Skeletal muscle tissue (tissue), 4 donors: Measurements from ENCODE around the gene ESRRA. TPM values are rescaled to one million over a fixed set of nuclear protein-coding genes. Genes with fewer than 3 reads are reported as not detected.

Source experiments
- H3K27ac ChIP-seq: one replicate; pipeline ENCODE4 v1.7.0; 2013; ENCODE audit warnings: mild to moderate bottlenecking, low read depth, low read length, inconsistent platforms
- H3K27me3 ChIP-seq, 3 donors: one replicate each; pipeline ENCODE4 v1.7.0; 2013; ENCODE audit warnings: low read length in 3 of 3; ENCODE audit not compliant: control insufficient read depth in 3 of 3, insufficient read depth in 3 of 3
- H3K36me3 ChIP-seq, 3 donors: one replicate each; pipeline ENCODE4 v1.7.0; 2013; ENCODE audit warnings: low read length in 3 of 3; ENCODE audit not compliant: control insufficient read depth in 3 of 3, insufficient read depth in 3 of 3
- H3K4me1 ChIP-seq, 3 donors: one replicate each; pipeline ENCODE4 v1.7.0; 2013; ENCODE audit warnings: low read length in 3 of 3, mild to moderate bottlenecking in 3 of 3; ENCODE audit not compliant: control insufficient read depth in 3 of 3, insufficient read depth in 3 of 3
- H3K4me3 ChIP-seq, 3 donors: one replicate each; pipeline ENCODE4 v1.7.0; 2013; ENCODE audit warnings: low read length in 3 of 3
- H3K9ac ChIP-seq, 3 donors: one replicate each; pipeline ENCODE4 v1.7.0; 2013; ENCODE audit warnings: low read length in 3 of 3, mild to moderate bottlenecking in 3 of 3, moderate library complexity in 2 of 3, low read depth in 1 of 3
- H3K9me3 ChIP-seq, 3 donors: one replicate each; pipeline ENCODE4 v1.7.0; 2013; ENCODE audit warnings: low read length in 3 of 3; ENCODE audit not compliant: control insufficient read depth in 3 of 3
- total RNA-seq: library from RNA; depleted of rRNA; stranded (reverse); fragments of >200 nt; gene quantifications from one replicate; pipeline ENCODE4 v1.2.3, GENCODE V29; 2014
- donor health status: Osteomylitis.

The ESRRA gene
- 35.0 TPM for total RNA-seq

- H3K4me3 ChIP-seq = peak within 1 kb of the TSS; percentile 84 to 88 (median 86)
- H3K4me1 ChIP-seq = peaks cover 23 to 36% (median 33%) of the 10 kb centered on the region in 3 donors
- peak within 1 kb of the TSS; percentile 77 for H3K27ac ChIP-seq
- peak within 1 kb of the TSS; percentile 63 to 86 (median 80) for H3K9ac ChIP-seq
- H3K27me3 ChIP-seq = peaks cover 7 to 23% (median 17%) of the 10 kb centered on the region in 3 donors
- H3K9me3 ChIP-seq = no peaks in the 10 kb centered on the region
- H3K36me3 ChIP-seq = peaks cover 3 to 4% (median 4%) of the 10 kb centered on the region in 3 donors
Observed at GRCh38 chr11:64305075-64305690, at the start of gene ESRRA. ESRRA (plus strand) TSS chr11:64305524; CDS start chr11:64307180, 1,656 bp downstream.

- H3K4me3 ChIP-seq = no peak overlapping the region
- H3K4me1 ChIP-seq = peaks cover 23 to 25% (median 25%) of the 10 kb centered on the region in 3 donors
- peaks cover 29 to 34% (median 34%) of the 10 kb centered on the region in 3 donors for H3K36me3 ChIP-seq
- no peaks in the 10 kb centered on the region for H3K9me3 ChIP-seq
- H3K27ac ChIP-seq = no peak overlapping the region
- H3K9ac ChIP-seq = no peak overlapping the region
- no peaks in the 10 kb centered on the region for H3K27me3 ChIP-seq
Observed at GRCh38 chr11:64256300-64256699, 49.0 kb upstream of the ESRRA start.

- Histone ChIP-seq H3K27ac (no peak overlapping the region), H3K9me3 (no peaks in the 10 kb centered on the region), H3K27me3 (no peaks in the 10 kb centered on the region), H3K4me3 (no peak overlapping the region), H3K36me3 (peaks cover 45 to 47% (median 45%) of the 10 kb centered on the region in 3 donors), H3K9ac (no peak overlapping the region), H3K4me1 (peaks cover 9 to 10% (median 10%) of the 10 kb centered on the region in 3 donors)
Observed at GRCh38 chr11:64258356-64258755, 47.0 kb upstream of the ESRRA start.

GRCh38 chr11:64258946-64259532 is 46.3 kb upstream of the ESRRA start:
- no peak overlapping the region for H3K9ac ChIP-seq

GRCh38 chr11:64259533-64260067 is 45.7 kb upstream of the ESRRA start:
- Histone ChIP-seq H3K9ac (no peak overlapping the region), H3K36me3 (peaks cover 48 to 50% (median 48%) of the 10 kb centered on the region in 3 donors), H3K27ac (no peak overlapping the region), H3K9me3 (no peaks in the 10 kb centered on the region), H3K4me3 (no peak overlapping the region), H3K27me3 (no peaks in the 10 kb centered on the region), H3K4me1 (no peaks in the 10 kb centered on the region)

More at GRCh38 chr11:64258946-64259532, 46.3 kb upstream of the ESRRA start:
- Histone ChIP-seq H3K36me3 (peaks cover 47 to 50% (median 48%) of the 10 kb centered on the region in 3 donors), H3K27me3 (no peaks in the 10 kb centered on the region), H3K4me3 (no peak overlapping the region), H3K9me3 (no peaks in the 10 kb centered on the region), H3K27ac (no peak overlapping the region), H3K4me1 (peaks cover 2 to 4% (median 3%) of the 10 kb centered on the region in 3 donors)

GRCh38 chr11:64260147-64260708 is 45.1 kb upstream of the ESRRA start:
- peaks cover 42 to 49% (median 46%) of the 10 kb centered on the region in 3 donors for H3K36me3 ChIP-seq
- H3K27ac ChIP-seq = no peak overlapping the region
- H3K27me3 ChIP-seq = no peaks in the 10 kb centered on the region
- H3K4me3 ChIP-seq = no peak overlapping the region
- no peak overlapping the region for H3K9ac ChIP-seq
- no peaks in the 10 kb centered on the region for H3K9me3 ChIP-seq
- no peaks in the 10 kb centered on the region for H3K4me1 ChIP-seq

GRCh38 chr11:64261556-64262080 is 43.7 kb upstream of the ESRRA start:
- H3K4me3 ChIP-seq = no peak overlapping the region
- no peaks in the 10 kb centered on the region for H3K4me1 ChIP-seq
- no peaks in the 10 kb centered on the region for H3K27me3 ChIP-seq
- no peaks in the 10 kb centered on the region for H3K9me3 ChIP-seq
- no peak overlapping the region for H3K27ac ChIP-seq
- peaks cover 47 to 56% (median 50%) of the 10 kb centered on the region in 3 donors for H3K36me3 ChIP-seq
- no peak overlapping the region for H3K9ac ChIP-seq

- Histone ChIP-seq H3K4me3 (no peak overlapping the region), H3K4me1 (peaks cover 0 to 5% (median 0%) of the 10 kb centered on the region in 3 donors), H3K27me3 (no peaks in the 10 kb centered on the region), H3K9ac (no peak overlapping the region), H3K27ac (no peak overlapping the region), H3K9me3 (no peaks in the 10 kb centered on the region), H3K36me3 (peaks cover 44 to 54% (median 50%) of the 10 kb centered on the region in 3 donors)
Observed at GRCh38 chr11:64262271-64263002, 42.9 kb upstream of the ESRRA start.

GRCh38 chr11:64263021-64263946 is 42.0 kb upstream of the ESRRA start:
- Histone ChIP-seq H3K4me3 (no peak overlapping the region), H3K27ac (no peak overlapping the region), H3K27me3 (no peaks in the 10 kb centered on the region), H3K9ac (no peak overlapping the region), H3K36me3 (peaks cover 38 to 53% (median 46%) of the 10 kb centered on the region in 3 donors), H3K4me1 (peaks cover 7 to 14% (median 8%) of the 10 kb centered on the region in 3 donors), H3K9me3 (no peaks in the 10 kb centered on the region)
